Astrocyte of the cerebellum (primary cell): ENCODE results near the gene FMO5.

Source experiments
- DNase-seq: peaks from one replicate; pipeline ENCODE4 v3.0.0-alpha.2; 2011; ENCODE audit warnings: low read depth
- H3K4me3 ChIP-seq: 2 replicates; pipeline ENCODE4 v1.5.1; 2011; ENCODE audit warnings: mild to moderate bottlenecking, low read depth, low read length, moderate library complexity
- in situ Hi-C: cut with HindIII; loops from 2 replicates; pipeline ENCODE4 v1.10.0; 2017; ENCODE audit warnings: low sequenced_read_pairs
- TF ChIP-seq, protein P1 (sequence below): IDR thresholded peaks from 2 replicates; pipeline ENCODE4 v1.5.1; 2012; ENCODE audit warnings: low read length, low read depth, moderate library complexity, mild to moderate bottlenecking; ENCODE audit errors: missing control alignments

The FMO5 gene

GRCh38 chr1:147185432-147185831 is 39.7 kb downstream of the FMO5 start:
- no peak overlapping the region for H3K4me3 ChIP-seq
- TF ChIP-seq, protein P1, sequence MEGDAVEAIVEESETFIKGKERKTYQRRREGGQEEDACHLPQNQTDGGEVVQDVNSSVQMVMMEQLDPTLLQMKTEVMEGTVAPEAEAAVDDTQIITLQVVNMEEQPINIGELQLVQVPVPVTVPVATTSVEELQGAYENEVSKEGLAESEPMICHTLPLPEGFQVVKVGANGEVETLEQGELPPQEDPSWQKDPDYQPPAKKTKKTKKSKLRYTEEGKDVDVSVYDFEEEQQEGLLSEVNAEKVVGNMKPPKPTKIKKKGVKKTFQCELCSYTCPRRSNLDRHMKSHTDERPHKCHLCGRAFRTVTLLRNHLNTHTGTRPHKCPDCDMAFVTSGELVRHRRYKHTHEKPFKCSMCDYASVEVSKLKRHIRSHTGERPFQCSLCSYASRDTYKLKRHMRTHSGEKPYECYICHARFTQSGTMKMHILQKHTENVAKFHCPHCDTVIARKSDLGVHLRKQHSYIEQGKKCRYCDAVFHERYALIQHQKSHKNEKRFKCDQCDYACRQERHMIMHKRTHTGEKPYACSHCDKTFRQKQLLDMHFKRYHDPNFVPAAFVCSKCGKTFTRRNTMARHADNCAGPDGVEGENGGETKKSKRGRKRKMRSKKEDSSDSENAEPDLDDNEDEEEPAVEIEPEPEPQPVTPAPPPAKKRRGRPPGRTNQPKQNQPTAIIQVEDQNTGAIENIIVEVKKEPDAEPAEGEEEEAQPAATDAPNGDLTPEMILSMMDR = no peak
- no peak for DNase-seq
- in situ Hi-C loops = no loop called here

- peak; percentile 16 for DNase-seq
- peak overlapping the region; percentile 13 for H3K4me3 ChIP-seq
- in situ Hi-C loops = no loop called here
- TF ChIP-seq, protein P1 = no peak
These were observed 47.3 kb downstream of the FMO5 start for GRCh38 chr1:147177611-147178380.

- TF ChIP-seq, protein P1 = peak; percentile 77
- peak; percentile 93 for DNase-seq
- H3K4me3 ChIP-seq = peak within 1 kb of the TSS; percentile 94
- in situ Hi-C loops = no loop called here
These were observed 52.7 kb downstream of the FMO5 start, which contains the start of gene PRKAB2 for GRCh38 chr1:147172168-147173016. Gene PRKAB2 (minus strand): TSS chr1:147172470. CDS start chr1:147172144, 326 bp downstream.

DNA sequence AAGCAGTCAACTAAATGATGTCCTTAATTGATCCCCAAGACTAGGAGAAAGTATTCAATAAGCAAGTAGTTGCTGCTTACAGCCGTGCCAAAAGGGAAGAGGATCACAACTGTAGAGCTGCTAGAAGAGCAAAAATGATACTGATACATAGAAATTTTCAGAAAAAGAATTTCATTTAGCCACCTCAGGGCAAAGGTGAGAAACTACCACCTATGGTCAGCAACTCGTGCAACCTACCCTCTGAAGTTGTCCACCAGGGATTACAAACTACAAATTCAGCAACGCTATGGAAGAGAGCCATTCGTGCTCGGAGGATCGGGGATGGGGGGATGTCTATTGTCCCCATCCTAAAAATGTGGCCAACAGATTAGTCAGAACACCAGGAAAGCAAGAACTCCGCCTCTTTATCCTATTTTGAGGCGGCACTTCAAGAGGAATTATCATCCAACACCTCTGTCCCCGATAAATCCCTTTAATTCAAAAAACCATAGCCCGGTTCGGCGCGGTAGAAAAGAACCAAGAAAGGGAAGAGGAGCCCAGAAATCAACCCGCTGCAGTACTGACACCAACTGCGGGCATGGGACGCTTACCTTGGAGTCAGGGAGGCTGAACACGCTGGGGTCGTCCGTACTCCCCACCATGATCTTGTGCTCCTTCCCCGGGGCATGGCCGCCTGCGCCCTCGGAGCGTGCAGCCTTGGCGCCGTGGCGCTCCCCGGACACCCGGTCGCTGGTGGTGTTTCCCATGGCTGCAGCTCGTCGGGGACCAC is 53.6 kb downstream of the FMO5 start:
- H3K4me3 ChIP-seq = peak overlapping the region; percentile 94
- TF ChIP-seq, protein P1 = no peak
- in situ Hi-C loops = no loop called here
- DNase-seq = no peak

GRCh38 chr1:147169840-147170674 is 55.1 kb downstream of the FMO5 start:
- in situ Hi-C loops = no loop called here
- TF ChIP-seq, protein P1 = no peak
- DNase-seq = no peak
- peak overlapping the region; percentile 94 for H3K4me3 ChIP-seq
